Tibial nerve (tissue), 4 donors: ENCODE data around the gene TNPO3. TPM values are rescaled to one million over a fixed set of nuclear protein-coding genes. Genes with fewer than 3 reads are reported as not detected.
"Not testable (repeated sequence)": the region's sequence is repeated elsewhere in the genome, so short reads cannot be mapped to it uniquely, and the experiment has no call there.

ENCODE experiments used
- DNase-seq, 2 donors: peaks; one replicate each; pipeline ENCODE4 v3.0.0-alpha.2; 2019; ENCODE audit warnings: low spot score in 2 of 2
- H3K27ac ChIP-seq, 4 donors: fragments of 200-600 bp; sonication (generic) in 3 of 4; one replicate each; pipeline ENCODE4 v1.5.1; 2017 to 2019; ENCODE audit warnings: mild to moderate bottlenecking in 1 of 4
- H3K27me3 ChIP-seq, 2 donors: fragments of 200-600 bp; sonication (generic) in 1 of 2; one replicate each; pipeline versions ENCODE4 v1.5.1 to v1.6.0; 2017 to 2019
- H3K36me3 ChIP-seq, 3 donors: fragments of 200-600 bp; sonication (generic); one replicate each; pipeline ENCODE4 v1.5.1; 2018 to 2019
- H3K4me1 ChIP-seq, 4 donors: fragments of 200-600 bp; sonication (generic) in 3 of 4; one replicate each; pipeline ENCODE4 v1.5.1; 2017 to 2019
- H3K4me3 ChIP-seq, 4 donors: fragments of 200-600 bp; sonication (generic) in 3 of 4; one replicate each; pipeline ENCODE4 v1.5.1; 2017 to 2019; ENCODE audit warnings: mild to moderate bottlenecking in 1 of 4, moderate library complexity in 1 of 4
- H3K9me3 ChIP-seq, 4 donors: fragments of 200-600 bp; sonication (generic) in 3 of 4; one replicate each; pipeline ENCODE4 v1.5.1; 2017 to 2019
- EP300 ChIP-seq, 2 donors: sonication (generic); formaldehyde crosslinking; IDR thresholded peaks; one replicate each; pipeline ENCODE4 v1.6.1; 2017; ENCODE audit warnings: antibody characterized with exemption in 2 of 2, mild to moderate bottlenecking in 1 of 2
- POLR2A ChIP-seq, 2 donors: fragments of 450-650 bp; IDR thresholded peaks; one replicate each; pipeline ENCODE4 v1.6.1; 2017; ENCODE audit warnings: antibody characterized with exemption in 2 of 2, mild to moderate bottlenecking in 2 of 2, moderate library complexity in 2 of 2
- WGBS, 2 donors: methylation state at CpG; one replicate each; pipeline ENCODE4 v1.1.5; 2018; 5-methylcytosine and 5-hydroxymethylcytosine counted together
- total RNA-seq, 4 donors: library from RNA; depleted of rRNA; stranded (reverse); fragments of >200 nt; gene quantifications; one replicate each; pipeline ENCODE4 v1.1.0, GENCODE V29; 2016
- TF ChIP-seq, protein P1 (sequence below), 5 experiments: fragments of 200-600 bp in 3 of 5; fragments of 450-650 bp in 2 of 5; sonication (generic) in 3 of 5; IDR thresholded peaks; one replicate each; pipeline ENCODE4 v1.5.1; 2016 to 2019; ENCODE audit warnings: antibody characterized with exemption in 5 of 5, mild to moderate bottlenecking in 3 of 5, moderate library complexity in 2 of 5

Gene TNPO3
- total RNA-seq, 4 donors from 2014 or later: 33.9 to 36.9 (median 35.5) TPM

DNA sequence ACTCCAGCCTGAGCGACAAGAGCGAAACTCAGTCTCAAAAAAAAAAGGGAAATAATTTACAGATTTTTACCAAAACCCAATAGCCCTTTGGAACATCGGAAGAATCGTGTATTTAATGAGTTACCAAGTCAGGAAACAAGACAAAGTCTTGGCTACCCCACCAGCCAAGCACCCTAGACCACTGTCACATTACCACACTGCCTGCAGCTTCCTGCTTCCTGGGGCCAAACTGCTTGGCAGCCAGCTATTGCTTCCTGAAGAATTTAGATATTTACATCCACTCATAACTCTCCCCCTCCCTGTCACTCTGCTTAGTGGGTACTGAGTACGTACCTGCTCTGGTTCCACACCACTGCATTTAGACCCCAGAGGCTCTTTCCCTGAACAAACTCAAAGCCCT is 14.1 kb upstream of the TNPO3 start:
- TF ChIP-seq EP300 (IDR thresholded peaks at IDR 0.05) (no peak), POLR2A (IDR thresholded peaks at IDR 0.05) (no peak)
- TF ChIP-seq, protein P1, sequence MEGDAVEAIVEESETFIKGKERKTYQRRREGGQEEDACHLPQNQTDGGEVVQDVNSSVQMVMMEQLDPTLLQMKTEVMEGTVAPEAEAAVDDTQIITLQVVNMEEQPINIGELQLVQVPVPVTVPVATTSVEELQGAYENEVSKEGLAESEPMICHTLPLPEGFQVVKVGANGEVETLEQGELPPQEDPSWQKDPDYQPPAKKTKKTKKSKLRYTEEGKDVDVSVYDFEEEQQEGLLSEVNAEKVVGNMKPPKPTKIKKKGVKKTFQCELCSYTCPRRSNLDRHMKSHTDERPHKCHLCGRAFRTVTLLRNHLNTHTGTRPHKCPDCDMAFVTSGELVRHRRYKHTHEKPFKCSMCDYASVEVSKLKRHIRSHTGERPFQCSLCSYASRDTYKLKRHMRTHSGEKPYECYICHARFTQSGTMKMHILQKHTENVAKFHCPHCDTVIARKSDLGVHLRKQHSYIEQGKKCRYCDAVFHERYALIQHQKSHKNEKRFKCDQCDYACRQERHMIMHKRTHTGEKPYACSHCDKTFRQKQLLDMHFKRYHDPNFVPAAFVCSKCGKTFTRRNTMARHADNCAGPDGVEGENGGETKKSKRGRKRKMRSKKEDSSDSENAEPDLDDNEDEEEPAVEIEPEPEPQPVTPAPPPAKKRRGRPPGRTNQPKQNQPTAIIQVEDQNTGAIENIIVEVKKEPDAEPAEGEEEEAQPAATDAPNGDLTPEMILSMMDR (IDR thresholded peaks at IDR 0.05): no peak
- WGBS, 2 donors: 71 to 80% methylated on average over 5 of the region's 5 CpGs

DNA sequence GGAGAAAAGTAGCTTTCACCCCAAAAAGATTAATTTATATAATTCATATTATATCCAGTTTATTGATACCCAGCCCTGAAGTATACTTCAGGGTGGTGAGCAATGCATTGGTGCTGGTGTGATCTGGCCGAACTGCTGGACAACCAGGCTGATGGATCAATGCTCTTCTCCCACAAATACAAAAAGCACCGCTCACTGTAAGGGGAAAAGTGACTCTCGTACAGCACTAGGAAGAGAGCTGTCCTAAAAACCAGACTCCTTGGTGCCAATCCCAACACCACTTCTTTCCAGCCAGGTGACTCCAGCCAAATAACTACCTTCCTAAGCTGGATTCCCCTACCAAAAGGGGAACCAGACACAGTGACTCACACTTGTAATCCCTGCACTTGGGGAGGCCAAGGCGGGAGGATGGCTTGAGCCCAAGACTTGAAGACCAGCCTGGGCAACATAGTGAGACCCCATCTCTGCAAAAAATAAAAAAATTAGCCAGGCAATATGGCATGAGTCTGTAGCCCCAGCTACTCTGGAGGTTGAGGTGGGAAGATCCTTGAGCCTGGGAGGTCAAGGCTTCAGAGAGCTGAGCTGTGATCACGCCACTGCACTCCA is 13.1 kb upstream of the TNPO3 start:
- Histone ChIP-seq H3K9me3 (no peaks in the 10 kb centered on the region), H3K4me3 (no peak overlapping the region), H3K27me3 (no peaks in the 10 kb centered on the region), H3K4me1 (no peaks in the 10 kb centered on the region), H3K27ac (no peak overlapping the region), H3K36me3 (no peaks in the 10 kb centered on the region)
- 81 to 88% methylated on average over 5 of the region's 5 CpGs for WGBS, 2 donors
- no peak for TF ChIP-seq POLR2A (IDR thresholded peaks at IDR 0.05)
- no peak for TF ChIP-seq EP300 (IDR thresholded peaks at IDR 0.05)
- TF ChIP-seq, protein P1 (IDR thresholded peaks at IDR 0.05): no peak
- no peak for DNase-seq

More for the DNA sequence above, 14.1 kb upstream of the TNPO3 start:
- Histone ChIP-seq H3K4me1 (no peaks in the 10 kb centered on the region), H3K36me3 (no peaks in the 10 kb centered on the region), H3K9me3 (no peaks in the 10 kb centered on the region), H3K27me3 (no peaks in the 10 kb centered on the region), H3K4me3 (no peak overlapping the region), H3K27ac (no peak overlapping the region)
- DNase-seq: no peak

DNA sequence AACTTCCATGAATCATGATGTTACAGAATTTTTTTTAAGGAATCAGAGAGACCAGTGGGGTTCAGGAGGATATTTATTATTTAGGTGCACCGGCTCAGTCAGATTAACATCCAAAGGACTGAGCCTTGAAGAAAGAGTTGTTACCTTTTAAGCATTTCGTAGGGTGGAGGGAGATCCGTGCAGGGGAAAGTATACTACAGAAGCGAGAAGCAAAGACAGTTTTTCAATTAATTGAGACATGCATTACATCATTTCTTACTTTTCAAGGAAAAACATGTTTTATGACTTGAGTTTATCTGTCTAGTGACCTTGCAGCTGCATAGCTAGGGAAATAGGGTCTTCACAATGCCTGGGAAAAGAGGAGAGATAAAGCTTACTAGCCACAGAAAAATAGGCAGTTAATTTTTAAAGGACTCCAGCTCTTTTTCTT is 12.2 kb upstream of the TNPO3 start:
- not testable (repeated sequence) for H3K27ac ChIP-seq, DNase-seq
- 31 to 46% methylated on average over 4 of the region's 4 CpGs for WGBS, 2 donors

DNA sequence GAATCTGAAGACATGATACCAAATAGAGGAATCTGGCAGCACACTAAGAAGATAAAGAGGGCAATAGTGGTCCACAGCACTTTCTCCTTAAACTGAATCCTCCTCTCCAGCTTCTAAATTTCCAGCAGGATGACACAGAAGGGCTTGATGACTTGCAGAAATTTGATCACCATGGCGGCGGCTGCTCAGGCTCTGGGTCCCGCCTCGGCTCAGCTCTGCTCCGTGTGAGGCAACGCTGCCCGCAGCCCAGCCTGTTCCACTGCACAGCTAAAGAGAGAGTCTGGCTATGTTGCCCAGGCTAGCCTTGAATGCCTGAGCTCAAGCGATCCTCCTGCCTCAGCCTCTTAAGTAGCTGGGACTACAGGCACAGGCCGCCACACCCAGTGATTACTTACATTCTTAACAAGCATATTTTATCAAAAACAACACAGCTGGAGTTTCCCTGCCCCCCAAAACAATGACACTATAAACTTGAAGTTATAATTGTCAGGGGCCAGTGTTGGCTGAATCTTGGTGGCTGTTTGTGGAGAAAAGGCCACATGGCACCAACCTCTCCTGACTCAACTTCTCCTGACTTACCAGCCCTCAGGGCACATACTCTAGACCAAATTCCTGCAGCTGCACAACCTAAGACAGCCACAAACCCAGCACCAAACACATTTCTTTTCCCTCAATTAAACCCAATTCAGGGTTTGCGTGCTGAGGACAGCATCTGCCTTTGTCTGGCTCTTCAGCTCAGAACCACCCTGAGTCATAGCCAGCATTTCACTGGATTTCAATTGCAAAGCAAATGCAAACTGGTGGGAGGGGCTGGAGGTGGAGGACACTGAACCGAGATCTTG is 11.6 kb upstream of the TNPO3 start:
- H3K4me3 ChIP-seq: no peak overlapping the region
- no peak for DNase-seq
- no peaks in the 10 kb centered on the region for H3K36me3 ChIP-seq
- no peaks in the 10 kb centered on the region for H3K27me3 ChIP-seq
- 70 to 73% methylated on average over 11 of the region's 11 CpGs for WGBS, 2 donors
- no peaks in the 10 kb centered on the region for H3K4me1 ChIP-seq
- TF ChIP-seq, protein P1 (IDR thresholded peaks at IDR 0.05): no peak
- no peak for TF ChIP-seq EP300 (IDR thresholded peaks at IDR 0.05)
- no peak for TF ChIP-seq POLR2A (IDR thresholded peaks at IDR 0.05)
- no peak overlapping the region for H3K27ac ChIP-seq
- H3K9me3 ChIP-seq: no peaks in the 10 kb centered on the region

More for the DNA sequence above, 12.2 kb upstream of the TNPO3 start:
- not testable (repeated sequence) for H3K36me3 ChIP-seq, H3K4me1 ChIP-seq, H3K4me3 ChIP-seq, H3K27me3 ChIP-seq, H3K9me3 ChIP-seq

DNA sequence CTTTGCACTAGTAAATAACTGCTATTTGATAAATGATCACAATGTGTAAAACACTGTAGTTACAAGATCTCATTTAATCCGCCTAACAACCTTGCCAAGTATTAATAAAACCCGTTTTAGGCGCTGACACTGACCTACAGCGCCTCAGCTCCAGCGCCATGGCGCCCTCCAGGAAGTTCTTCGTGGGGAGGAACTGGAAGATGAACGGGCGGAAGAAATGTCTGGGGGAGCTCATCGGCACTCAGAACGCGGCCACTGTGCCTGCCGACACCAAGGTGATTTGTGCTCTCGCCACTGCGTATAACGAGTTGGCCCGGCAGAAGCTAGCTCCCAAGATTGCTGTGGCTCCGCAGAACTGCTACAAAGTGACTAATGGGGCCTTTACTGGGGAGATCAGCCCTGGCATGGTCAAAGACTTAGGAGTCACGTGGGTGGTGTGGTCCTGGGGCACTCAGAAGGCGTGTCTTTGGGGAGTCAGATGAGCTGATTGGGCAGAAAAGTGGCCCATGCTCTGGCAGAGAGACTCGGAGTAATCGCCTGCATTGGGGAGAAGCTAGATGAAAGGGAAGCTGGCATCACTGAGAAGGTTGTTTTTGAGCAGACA is 1.1 kb upstream of the TNPO3 start:
- TF ChIP-seq EP300 (IDR thresholded peaks at IDR 0.05) (no peak), POLR2A (IDR thresholded peaks at IDR 0.05) (no peak)
- TF ChIP-seq, protein P1 (IDR thresholded peaks at IDR 0.05): no peak
- Histone ChIP-seq H3K9me3 (no peaks in the 10 kb centered on the region), H3K4me1 (peaks cover 0 to 34% (median 14%) of the 10 kb centered on the region in 4 donors), H3K27ac (peak overlapping the region in 1 of 4 donors; percentile 99), H3K4me3 (peak overlapping the region in 1 of 4 donors; percentile 87), H3K27me3 (no peaks in the 10 kb centered on the region), H3K36me3 (no peaks in the 10 kb centered on the region)
- WGBS, 2 donors: 67 to 87% methylated on average over 22 of the region's 22 CpGs
- no peak for DNase-seq
